PC-9 (cell line): Measurements from ENCODE around the gene ARHGAP11A. TPM values are rescaled to one million over a fixed set of nuclear protein-coding genes. Genes with fewer than 3 reads are reported as not detected.

ENCODE experiments used
- BruUV-seq: library from RNA; stranded (reverse); fragments of 400-500 nt; replicated peaks from 2 replicates; lab custom pipeline; 2021; lab: Mats Ljungman, UMichigan
- CTCF ChIA-PET: fragments of 300-600 bp; sonication (Branson Sonifier 250); formaldehyde crosslinking; loops from one replicate; lab custom pipeline; 2022; ENCODE audit warnings: antibody characterized with exemption; lab: Charles Lee
- POLR2A ChIA-PET: fragments of 300-600 bp; sonication (Branson Sonifier 250); formaldehyde crosslinking; loops from one replicate; lab custom pipeline; 2022; ENCODE audit warnings: antibody characterized with exemption; ENCODE audit not compliant: unreplicated experiment; lab: Charles Lee
- DNase-seq, 2 experiments: peaks; one replicate each; pipeline versions ENCODE4 v3.0.0 to v3.0.0-alpha.2; 2015 to 2022; ENCODE audit warnings: mixed read lengths in 1 of 2
- H2AFZ ChIP-seq: fragments of 200-600 bp; sonication (generic); 2 replicates; pipeline ENCODE4 v1.8.1; 2017; ENCODE audit warnings: antibody characterized with exemption
- H3F3A ChIP-seq: fragments of 200-600 bp; sonication (generic); 2 replicates; pipeline ENCODE4 v1.8.1; 2017; ENCODE audit warnings: antibody characterized with exemption, mild to moderate bottlenecking, low read depth; ENCODE audit not compliant: insufficient read depth
- H3K27ac ChIP-seq: fragments of 200-600 bp; sonication (generic); 2 replicates; pipeline ENCODE4 v1.6.1; 2016; ENCODE audit warnings: mixed run types
- H3K27me3 ChIP-seq: fragments of 200-600 bp; sonication (generic); 2 replicates; pipeline ENCODE4 v1.6.1; 2016; ENCODE audit warnings: low read depth, mixed run types; ENCODE audit not compliant: insufficient read depth
- H3K36me3 ChIP-seq: fragments of 200-600 bp; sonication (generic); 2 replicates; pipeline ENCODE4 v1.6.1; 2016; ENCODE audit warnings: low read depth, mixed run types
- H3K4me1 ChIP-seq: fragments of 200-600 bp; sonication (generic); replicated peaks from 2 replicates; pipeline ENCODE4 v1.6.1; 2016; ENCODE audit warnings: mixed run types; ENCODE audit not compliant: insufficient read depth
- H3K4me2 ChIP-seq: fragments of 200-600 bp; sonication (generic); 2 replicates; pipeline ENCODE4 v1.6.1; 2017; ENCODE audit warnings: mixed run types
- H3K4me3 ChIP-seq: fragments of 200-600 bp; sonication (generic); 2 replicates; pipeline ENCODE4 v1.6.1; 2016; ENCODE audit warnings: mixed run types
- H3K79me2 ChIP-seq: fragments of 200-600 bp; sonication (generic); 2 replicates; pipeline ENCODE4 v1.6.1; 2017; ENCODE audit warnings: low read depth, mixed run types
- H3K9me2 ChIP-seq: fragments of 200-600 bp; sonication (generic); 2 replicates; pipeline ENCODE4 v1.8.1; 2017; ENCODE audit warnings: mild to moderate bottlenecking; ENCODE audit not compliant: insufficient read depth
- H3K9me3 ChIP-seq: fragments of 200-600 bp; sonication (generic); 2 replicates; pipeline ENCODE4 v1.8.1; 2016; ENCODE audit warnings: low read depth; ENCODE audit not compliant: insufficient read depth
- H4K20me1 ChIP-seq: fragments of 200-600 bp; sonication (generic); 2 replicates; pipeline ENCODE4 v1.8.1; 2017; ENCODE audit not compliant: insufficient read depth
- EZH2 ChIP-seq: fragments of 200-600 bp; sonication (generic); IDR thresholded peaks from 2 replicates; pipeline ENCODE4 v1.8.0; 2017; ENCODE audit warnings: antibody characterized with exemption, low read depth
- intact Hi-C: fragments of 100-400 bp; cut with micrococcal nuclease; formaldehyde crosslinking; loops from one replicate; pipeline ENCODE4 v1.10.0; 2022; ENCODE audit not compliant: unreplicated experiment
- total RNA-seq: library from RNA; stranded (reverse); gene quantifications from 2 replicates; pipeline ENCODE4 v1.2.3, GENCODE V29; 2021
- TF ChIP-seq, protein P1 (sequence below): fragments of 200-600 bp; sonication (generic); conservative IDR thresholded peaks from 2 replicates; pipeline ENCODE4 v1.6.1; 2017; ENCODE audit warnings: mixed run types, antibody characterized with exemption, mild to moderate bottlenecking, moderate library complexity

Gene ARHGAP11A
- total RNA-seq, 1 experiment from 2014 or later, result 91.6 TPM

DNA sequence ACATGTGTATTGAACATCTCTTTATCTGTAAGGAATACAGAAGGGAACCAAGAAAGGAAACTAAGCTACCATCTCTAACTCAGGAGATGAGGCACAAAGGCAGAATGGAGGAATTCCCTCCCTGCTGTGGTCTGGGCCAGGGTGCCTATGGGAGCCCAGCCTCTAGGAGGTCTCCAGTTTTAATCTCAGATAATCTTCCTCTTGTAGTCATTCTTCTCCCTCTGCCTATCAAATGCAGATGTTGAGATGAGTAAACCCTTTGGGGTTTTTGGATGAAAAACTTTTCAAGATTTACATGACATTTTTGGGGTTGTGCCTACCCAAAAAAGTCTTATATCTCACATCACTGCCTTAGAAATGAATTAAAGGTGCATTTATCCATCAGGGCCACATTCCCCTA, 49.5 kb downstream of the ARHGAP11A start:
- ChIA-PET POLR2A (no interaction called here), CTCF (interaction anchor here (0.6 kb wide), 1 partner anchor 409 kb away, joined by 4 read pairs; no protein-coding TSS in a partner anchor)

DNA sequence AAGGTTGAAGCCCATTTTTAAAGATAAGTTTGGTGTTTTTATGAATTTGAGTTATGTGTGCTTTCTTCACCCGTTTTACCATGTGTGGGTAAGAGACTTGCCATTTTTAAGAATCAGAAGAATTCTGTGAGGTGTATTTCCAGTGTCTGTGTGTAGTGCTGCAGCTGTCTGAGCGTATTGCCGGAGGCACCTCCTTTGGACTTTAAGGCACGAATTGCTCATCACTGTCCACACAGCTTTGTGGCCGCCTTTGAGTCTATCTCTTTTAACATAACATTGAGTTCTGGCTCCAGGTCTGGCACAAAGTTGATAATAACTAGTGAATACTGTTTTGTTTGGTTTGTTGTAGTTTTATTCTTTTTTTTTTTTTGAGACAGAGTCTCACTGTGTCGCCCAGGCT, 52.0 kb downstream of the ARHGAP11A start:
- ChIA-PET CTCF (no interaction called here), POLR2A (no interaction called here)
- intact Hi-C loops, result no loop called here
- H2AFZ ChIP-seq, result no peak overlapping the region
- TF ChIP-seq, protein P1, sequence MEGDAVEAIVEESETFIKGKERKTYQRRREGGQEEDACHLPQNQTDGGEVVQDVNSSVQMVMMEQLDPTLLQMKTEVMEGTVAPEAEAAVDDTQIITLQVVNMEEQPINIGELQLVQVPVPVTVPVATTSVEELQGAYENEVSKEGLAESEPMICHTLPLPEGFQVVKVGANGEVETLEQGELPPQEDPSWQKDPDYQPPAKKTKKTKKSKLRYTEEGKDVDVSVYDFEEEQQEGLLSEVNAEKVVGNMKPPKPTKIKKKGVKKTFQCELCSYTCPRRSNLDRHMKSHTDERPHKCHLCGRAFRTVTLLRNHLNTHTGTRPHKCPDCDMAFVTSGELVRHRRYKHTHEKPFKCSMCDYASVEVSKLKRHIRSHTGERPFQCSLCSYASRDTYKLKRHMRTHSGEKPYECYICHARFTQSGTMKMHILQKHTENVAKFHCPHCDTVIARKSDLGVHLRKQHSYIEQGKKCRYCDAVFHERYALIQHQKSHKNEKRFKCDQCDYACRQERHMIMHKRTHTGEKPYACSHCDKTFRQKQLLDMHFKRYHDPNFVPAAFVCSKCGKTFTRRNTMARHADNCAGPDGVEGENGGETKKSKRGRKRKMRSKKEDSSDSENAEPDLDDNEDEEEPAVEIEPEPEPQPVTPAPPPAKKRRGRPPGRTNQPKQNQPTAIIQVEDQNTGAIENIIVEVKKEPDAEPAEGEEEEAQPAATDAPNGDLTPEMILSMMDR, result no peak
- TF ChIP-seq EZH2, result no peak
- H3K27me3 ChIP-seq, result no peaks in the 10 kb centered on the region
- H3K4me2 ChIP-seq, result no peak overlapping the region
- no peaks in the 10 kb centered on the region for H3K9me2 ChIP-seq
- DNase-seq, result no peak
- no peak overlapping the region for H3K27ac ChIP-seq
- no peaks in the 10 kb centered on the region for H3K79me2 ChIP-seq
- no peak overlapping the region for H3K4me3 ChIP-seq
- BruUV-seq, result no TSS peak
- peaks cover 4% of the 10 kb centered on the region; the same call in 1 of the 2 replicates for H3F3A ChIP-seq
- no peaks in the 10 kb centered on the region for H3K9me3 ChIP-seq
- peaks cover 14% of the 10 kb centered on the region for H3K4me1 ChIP-seq
- no peaks in the 10 kb centered on the region for H3K36me3 ChIP-seq
- no peaks in the 10 kb centered on the region for H4K20me1 ChIP-seq

More for the DNA sequence above, 49.5 kb downstream of the ARHGAP11A start:
- TF ChIP-seq, protein P1, result no peak
- no peak for TF ChIP-seq EZH2
- no peaks in the 10 kb centered on the region for H3K27me3 ChIP-seq
- no peaks in the 10 kb centered on the region for H3K36me3 ChIP-seq
- peaks cover 2% of the 10 kb centered on the region; the same call in 1 of the 2 replicates for H3F3A ChIP-seq
- no peaks in the 10 kb centered on the region for H4K20me1 ChIP-seq
- DNase-seq, result no peak
- H3K4me3 ChIP-seq, result no peak overlapping the region
- no TSS peak for BruUV-seq
- no peaks in the 10 kb centered on the region for H3K9me2 ChIP-seq
- H3K79me2 ChIP-seq, result no peaks in the 10 kb centered on the region
- no peak overlapping the region for H2AFZ ChIP-seq
- intact Hi-C loops, result loop anchor here (5.0 kb wide), 2 partner anchors 108 to 403 kb away; no protein-coding TSS in a partner anchor
- no peaks in the 10 kb centered on the region for H3K9me3 ChIP-seq
- H3K27ac ChIP-seq, result no peak overlapping the region
- H3K4me1 ChIP-seq, result peaks cover 4% of the 10 kb centered on the region
- no peak overlapping the region for H3K4me2 ChIP-seq

- TF ChIP-seq EZH2, result no peak
- Histone ChIP-seq H3K9me2 (no peaks in the 10 kb centered on the region), H3F3A (peaks cover 4% of the 10 kb centered on the region; the same call in 1 of the 2 replicates), H3K4me1 (peaks cover 14% of the 10 kb centered on the region), H3K79me2 (no peaks in the 10 kb centered on the region), H3K4me2 (no peak overlapping the region), H3K36me3 (no peaks in the 10 kb centered on the region), H2AFZ (no peak overlapping the region), H3K4me3 (no peak overlapping the region), H3K9me3 (no peaks in the 10 kb centered on the region), H3K27ac (no peak overlapping the region), H4K20me1 (no peaks in the 10 kb centered on the region), H3K27me3 (no peaks in the 10 kb centered on the region)
- intact Hi-C loops, result no loop called here
- POLR2A ChIA-PET, result interaction anchor here (0.6 kb wide), 1 partner anchor 30 kb away, joined by 4 read pairs; no protein-coding TSS in a partner anchor
- DNase-seq, result no peak
- BruUV-seq, result no TSS peak
- CTCF ChIA-PET, result interaction anchor here (0.5 kb wide), 1 partner anchor 107 kb away, joined by 3 read pairs; no protein-coding TSS in a partner anchor
These were observed 53.6 kb downstream of the ARHGAP11A start for GRCh38 chr15:32668942-32669341.
